NCI-H1092 treated with DMSO at 0.1 percent for 48 hours (cell line): ENCODE results near the gene CABP4.

Experiments used
- DNase-seq: peaks from one replicate; lab custom pipeline; 2025; lab: John Stamatoyannopoulos, UW

The CABP4 gene

GRCh38 chr11:67455054-67455453 lies at the start of gene CABP4:
Gene CABP4 (plus strand): TSS chr11:67455354. CDS start chr11:67455424, 70 bp downstream.
- DNase-seq, result no peak

- no peak for DNase-seq
Observed at GRCh38 chr11:67405688-67406339, 49.3 kb upstream of the CABP4 start.

GRCh38 chr11:67406420-67406968 lies 48.7 kb upstream of the CABP4 start:
- DNase-seq, result no peak

GRCh38 chr11:67406969-67407687 lies 48.0 kb upstream of the CABP4 start:
- DNase-seq, result peak; percentile 9

DNA sequence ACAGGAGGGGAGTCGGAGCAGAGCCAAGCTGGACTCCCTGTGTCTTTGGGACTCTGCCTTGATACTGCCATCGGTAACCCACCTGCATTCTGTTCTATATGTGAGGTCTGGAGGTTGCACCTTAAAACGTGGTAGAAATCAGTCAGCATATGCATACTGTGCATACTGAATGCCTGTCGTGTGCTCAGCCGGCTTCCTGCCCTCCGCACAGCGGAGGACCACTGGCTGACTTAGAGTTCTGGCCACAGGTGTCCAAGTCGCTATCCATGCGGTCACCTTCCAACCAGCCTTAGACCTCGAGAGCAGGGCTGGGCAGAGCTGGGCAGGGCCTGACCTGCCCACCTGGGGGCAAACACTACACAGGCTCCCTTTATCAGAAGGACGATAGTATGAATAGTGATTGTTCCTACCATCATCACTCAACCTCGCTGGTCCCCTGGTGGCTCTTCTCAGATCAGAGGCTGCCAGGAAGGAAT lies 47.4 kb upstream of the CABP4 start:
- DNase-seq, result no peak

DNA sequence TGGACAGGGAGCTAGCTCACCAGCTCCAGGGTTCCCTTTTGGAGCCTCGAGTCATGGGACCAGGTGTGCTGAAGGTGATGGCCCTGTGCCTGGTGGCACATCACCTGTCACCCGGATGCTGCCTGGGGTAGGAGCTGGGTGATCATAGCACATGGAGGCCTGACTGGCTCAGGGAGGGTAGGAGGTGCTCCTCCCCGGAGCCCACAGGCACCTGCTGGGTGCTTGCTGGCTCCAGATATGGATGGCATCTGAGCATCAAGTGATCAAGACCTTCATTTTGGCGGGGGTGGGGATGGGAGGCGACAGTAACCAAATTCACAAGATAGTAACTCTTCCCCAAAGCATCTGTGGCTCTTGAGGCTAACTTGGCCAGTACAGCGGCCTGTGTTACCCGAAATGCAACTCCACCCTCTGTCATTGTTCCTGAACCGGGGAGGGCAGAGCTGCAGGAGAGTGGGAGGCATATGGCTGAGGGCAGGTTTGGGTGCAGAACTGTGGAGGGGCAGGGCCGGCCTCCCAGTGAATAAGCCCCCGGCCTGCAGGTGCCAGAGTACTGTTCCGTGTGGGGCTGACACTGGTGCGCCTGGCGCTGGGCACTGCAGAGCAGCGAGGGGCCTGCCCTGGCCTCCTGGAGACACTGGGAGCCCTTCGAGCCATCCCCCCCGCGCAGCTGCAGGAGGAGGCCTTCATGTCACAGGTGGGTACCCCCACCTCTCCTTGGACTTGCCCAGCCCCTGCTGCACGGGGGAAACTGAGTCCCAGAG lies 46.5 kb upstream of the CABP4 start:
- no peak for DNase-seq

DNA sequence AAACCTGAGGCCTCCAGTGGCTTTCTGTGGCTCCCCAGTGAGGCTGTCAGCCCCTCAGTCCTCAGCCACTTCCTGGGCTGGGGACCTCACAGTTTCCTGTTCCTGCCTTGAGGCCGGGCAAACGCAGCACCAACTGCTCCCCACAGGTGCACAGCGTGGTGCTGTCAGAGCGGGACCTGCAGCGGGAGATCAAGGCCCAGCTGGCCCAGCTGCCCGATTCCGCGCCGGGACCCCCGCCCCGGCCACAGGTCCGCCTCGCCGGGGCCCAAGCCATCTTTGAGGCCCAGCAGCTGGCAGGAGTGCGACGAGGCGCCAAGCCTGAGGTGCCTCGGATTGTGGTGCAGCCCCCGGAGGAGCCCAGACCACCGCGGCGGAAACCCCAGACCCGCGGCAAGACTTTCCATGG lies 45.9 kb upstream of the CABP4 start:
- DNase-seq, result no peak

DNA sequence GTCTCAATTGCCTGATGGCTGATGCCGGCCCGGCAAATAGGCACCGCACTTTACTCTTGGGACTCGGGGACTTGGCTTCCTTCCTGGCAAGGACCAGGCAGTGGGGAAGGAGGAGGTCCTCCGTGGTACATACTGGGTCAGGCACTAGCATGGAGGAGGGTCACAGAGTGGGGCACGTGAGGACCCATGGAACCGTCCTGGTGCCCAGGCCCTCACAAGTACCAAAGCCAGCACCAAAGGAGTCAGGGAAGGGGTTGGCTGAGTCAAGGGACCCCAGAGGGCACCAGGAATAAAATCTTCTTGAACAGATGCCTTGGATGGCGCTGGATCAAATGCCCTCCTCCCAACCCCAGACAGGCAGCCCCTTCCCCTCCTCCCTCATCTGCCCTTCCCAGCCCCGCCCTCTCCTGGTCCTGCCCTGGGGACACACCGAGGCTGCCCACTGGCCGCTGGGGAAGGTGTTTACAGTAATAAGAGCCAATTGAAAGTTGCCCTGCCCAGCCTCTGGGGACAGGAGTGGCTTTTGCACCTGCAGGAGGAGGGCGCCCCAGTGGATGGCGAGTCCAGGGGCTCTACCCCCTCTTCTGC lies 45.3 kb upstream of the CABP4 start:
- no peak for DNase-seq

GRCh38 chr11:67410369-67410831 lies 44.8 kb upstream of the CABP4 start:
- no peak for DNase-seq

DNA sequence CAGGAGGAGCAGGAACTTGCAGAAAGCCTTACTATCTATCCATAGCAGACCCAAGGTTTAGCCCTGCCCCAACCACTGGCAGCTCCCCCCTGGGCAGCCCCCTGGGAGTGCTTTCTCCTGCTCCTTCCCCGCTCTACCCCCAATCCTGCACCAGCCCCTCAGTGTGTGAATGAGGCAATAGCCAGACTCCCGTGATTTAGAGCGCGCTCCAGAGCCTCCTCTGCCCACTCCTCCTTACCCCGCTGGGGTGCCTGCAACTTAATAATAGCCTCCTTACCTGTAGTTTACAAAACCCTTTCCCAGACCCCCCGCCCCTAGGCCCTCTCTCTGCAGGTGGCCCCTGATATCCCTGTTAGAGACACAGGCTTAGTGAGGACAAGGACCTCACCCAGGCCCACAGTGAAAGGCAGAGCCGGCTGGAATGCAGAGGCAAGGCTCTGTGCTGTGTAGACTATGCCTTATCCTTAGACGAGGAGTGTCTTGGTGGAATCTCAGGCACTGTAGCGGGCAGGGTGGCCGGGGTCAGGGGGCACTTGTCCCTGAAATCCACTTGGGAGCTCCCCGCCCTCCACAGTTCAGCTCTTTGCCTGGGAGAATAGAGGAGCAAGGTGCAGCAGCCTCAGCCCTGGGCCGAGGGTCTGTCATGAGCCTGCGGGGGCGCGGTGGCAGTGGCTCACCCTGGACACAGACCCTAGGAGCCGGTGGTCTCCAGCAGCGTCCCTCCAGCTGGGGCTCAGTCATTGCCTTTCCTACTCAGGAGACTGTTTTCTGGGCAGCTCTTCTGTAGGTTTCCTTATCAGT lies 44.0 kb upstream of the CABP4 start:
- no peak for DNase-seq

GRCh38 chr11:67411785-67412152 lies 43.4 kb upstream of the CABP4 start:
- no peak for DNase-seq

- no peak for DNase-seq
Observed at GRCh38 chr11:67412495-67413179, 42.5 kb upstream of the CABP4 start.

GRCh38 chr11:67413266-67413849 lies 41.8 kb upstream of the CABP4 start:
- DNase-seq, result no peak

DNA sequence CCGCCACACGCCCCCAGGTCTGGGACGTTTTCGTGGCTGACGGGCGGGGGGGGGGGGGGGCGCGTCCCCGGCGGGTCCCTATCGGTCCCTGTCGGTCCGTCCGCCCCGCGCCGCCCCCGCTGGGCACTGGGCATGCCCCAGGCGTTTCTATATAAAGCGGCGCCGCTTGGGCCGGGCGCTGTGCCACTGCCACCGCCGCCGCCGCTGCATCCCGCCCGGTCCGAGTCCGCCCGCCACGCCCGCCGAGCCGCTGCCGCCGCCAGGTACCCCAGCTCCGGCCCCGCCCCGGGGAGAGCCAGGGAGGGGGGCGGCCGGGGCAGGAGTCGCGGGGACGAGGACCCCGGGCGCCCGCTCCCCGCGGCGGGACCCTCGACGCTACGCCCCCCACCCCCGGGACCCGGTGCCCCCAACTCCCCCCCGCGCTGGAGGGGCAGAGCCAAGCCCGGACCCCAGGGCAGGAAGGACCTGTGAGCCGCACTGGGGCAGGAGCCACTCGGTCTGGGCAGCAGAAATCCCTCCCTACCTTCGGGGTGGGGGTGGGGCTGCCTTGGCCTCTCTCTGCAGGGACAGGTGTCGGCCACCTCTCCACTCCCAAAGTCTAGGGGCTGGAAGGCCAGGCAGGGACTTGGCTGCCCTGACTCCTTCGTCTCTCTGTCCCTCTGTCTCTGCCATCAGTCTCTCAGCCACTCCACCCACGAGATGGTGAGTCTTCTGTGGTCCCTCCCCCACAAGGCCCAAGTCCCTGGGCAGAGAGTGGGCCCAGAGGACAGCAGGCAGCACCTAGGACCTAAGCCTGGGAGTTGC lies 39.5 kb upstream of the CABP4 start, which contains the start of gene CARNS1:
TSS of gene CARNS1 (plus strand) at position 178 of the 804 bp plus-strand sequence. CDS start at position 700, 522 bp downstream.
- DNase-seq, result no peak

- no peak for DNase-seq
Observed at GRCh38 chr11:67416416-67417335, 38.5 kb upstream of the CABP4 start.

DNA sequence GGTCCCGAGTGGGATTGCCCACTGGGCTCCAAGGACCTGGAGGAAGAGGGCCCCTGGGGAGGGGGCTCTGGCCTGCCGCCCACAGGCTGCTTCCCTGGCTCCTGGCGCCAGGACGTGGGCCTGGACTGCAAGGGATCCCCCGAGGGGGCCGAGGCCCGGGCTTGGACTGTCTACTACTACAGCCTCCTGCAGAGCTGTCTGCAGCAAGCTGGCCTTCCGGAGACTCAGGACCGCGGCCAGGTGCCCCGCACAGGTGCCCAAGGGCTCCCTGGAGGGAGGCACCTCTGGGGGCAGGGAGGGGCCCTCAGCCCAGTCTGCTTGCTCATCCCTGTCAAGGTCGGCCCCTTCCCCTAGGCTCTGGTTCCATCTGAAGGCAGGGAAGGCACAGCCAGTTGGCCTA lies 37.7 kb upstream of the CABP4 start:
- DNase-seq, result no peak

DNA sequence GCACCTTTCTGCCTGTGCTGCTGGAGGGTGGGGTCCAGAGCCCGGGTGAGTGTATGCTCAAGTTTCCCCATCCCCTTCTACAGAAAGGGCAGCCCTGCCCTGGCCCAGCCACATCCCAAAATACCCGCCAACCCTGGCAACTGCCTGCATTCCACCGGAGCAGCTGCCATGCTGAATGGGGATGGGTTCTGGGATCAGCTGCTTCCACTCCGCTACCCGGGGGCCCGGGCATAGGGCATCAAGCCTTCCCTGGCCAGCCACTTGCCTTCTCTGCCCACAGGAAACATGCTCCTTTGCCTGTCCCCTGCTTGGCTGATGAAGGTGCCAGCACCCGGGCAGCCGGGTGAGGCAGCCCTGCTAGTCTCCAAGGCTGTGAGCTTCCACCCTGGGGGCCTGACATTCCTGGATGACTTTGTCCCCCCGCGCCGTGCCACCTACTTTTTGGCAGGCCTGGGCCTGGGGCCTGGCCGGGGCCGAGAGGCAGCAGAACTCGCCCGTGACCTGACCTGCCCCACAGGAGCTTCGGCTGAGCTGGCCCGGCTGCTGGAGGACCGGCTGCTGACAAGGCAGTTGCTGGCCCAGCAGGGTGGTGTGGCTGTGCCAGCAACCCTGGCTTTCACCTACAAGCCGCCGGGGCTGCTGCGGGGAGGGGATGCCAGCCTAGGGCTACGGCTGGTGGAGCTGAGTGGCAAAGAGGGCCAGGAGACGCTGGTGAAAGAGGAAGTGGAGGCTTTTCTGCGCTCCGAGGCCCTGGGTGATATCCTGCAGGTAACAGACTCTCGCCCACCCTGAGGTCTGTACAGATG lies 36.5 kb upstream of the CABP4 start:
- DNase-seq, result peak; percentile 13
